ENCODE results near the gene FAM110C. TPM values are rescaled to one million over a fixed set of nuclear protein-coding genes. Genes with fewer than 3 reads are reported as not detected.
"Not testable (repeated sequence)": the region's sequence is repeated elsewhere in the genome, so short reads cannot be mapped to it uniquely, and the experiment has no call there.

FAM110C gene
- polyA plus RNA-seq, 1 donor from 2014 or later: 0.21 TPM

DNA sequence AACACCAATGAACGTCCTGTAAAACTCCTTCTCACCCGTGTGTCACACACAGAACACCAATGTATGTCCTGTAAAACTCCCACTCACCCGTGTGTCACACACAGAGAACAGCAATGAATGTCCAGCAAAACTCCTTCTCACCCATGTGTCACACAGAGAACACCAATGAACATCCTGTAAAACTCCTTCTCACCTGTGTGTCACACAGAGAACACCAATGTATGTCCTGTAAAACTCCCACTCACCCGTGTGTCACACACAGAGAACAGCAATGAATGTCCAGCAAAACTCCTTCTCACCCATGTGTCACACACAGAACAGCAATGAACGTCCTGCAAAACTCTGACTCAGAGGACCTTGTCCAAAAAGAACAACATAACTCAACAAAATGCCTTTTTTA lies 22.3 kb upstream of the FAM110C start:
- H2AFZ ChIP-seq (ENCODE audit: low read depth, low read length); H3K9me2 ChIP-seq (ENCODE audit: insufficient read depth, low read length); H3K4me3 ChIP-seq (ENCODE audit: low read length); H3F3A ChIP-seq (ENCODE audit: insufficient read depth, low read length, poor library complexity, severe bottlenecking); H3K36me3 ChIP-seq (ENCODE audit: insufficient read depth, low read length); H3K4me2 ChIP-seq (ENCODE audit: low read length); H3K79me2 ChIP-seq (replicated peaks; ENCODE audit: insufficient read depth, low read length); H3K27me3 ChIP-seq (ENCODE audit: insufficient read depth, low read depth, low read length); H4K20me1 ChIP-seq (ENCODE audit: insufficient read depth); H3K27ac ChIP-seq (ENCODE audit: low read length); H3K9ac ChIP-seq (ENCODE audit: low read length); H3K9me3 ChIP-seq (ENCODE audit: low read length): not testable (repeated sequence)

DNA sequence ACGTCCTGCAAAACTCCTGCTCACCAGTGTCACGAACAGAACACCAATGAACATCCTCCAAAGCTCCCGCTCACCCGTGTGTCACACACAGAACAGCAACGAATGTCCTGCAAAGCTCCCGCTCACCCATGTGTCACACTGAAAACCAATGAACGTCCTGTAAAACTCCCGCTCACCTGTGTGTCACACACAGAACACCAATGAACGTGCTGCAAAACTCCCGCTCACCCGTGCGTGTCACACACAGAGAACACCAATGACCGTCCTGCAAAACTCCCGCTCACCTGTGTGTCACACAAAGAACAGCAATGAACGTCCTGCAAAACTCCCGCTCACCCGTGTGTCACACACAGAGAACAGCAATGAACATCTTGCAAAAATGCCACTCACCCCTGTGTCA lies 20.5 kb upstream of the FAM110C start:
- no peaks in the 10 kb centered on the region for H4K20me1 ChIP-seq (ENCODE audit: insufficient read depth)
- no peaks in the 10 kb centered on the region for H3F3A ChIP-seq (ENCODE audit: insufficient read depth, low read length, poor library complexity, severe bottlenecking)
- H3K9ac ChIP-seq (ENCODE audit: low read length): no peak overlapping the region
- no peak overlapping the region for H3K4me3 ChIP-seq (ENCODE audit: low read length)
- no peaks in the 10 kb centered on the region for H3K9me2 ChIP-seq (ENCODE audit: insufficient read depth, low read length)
- TF ChIP-seq EP300 (conservative IDR thresholded peaks at IDR 0.05; ENCODE audit: poor library complexity, severe bottlenecking) (no peak), POLR2AphosphoS5 (IDR thresholded peaks at IDR 0.05) (no peak), EZH2 (IDR thresholded peaks at IDR 0.05; ENCODE audit: borderline replicate concordance, insufficient read depth, low read length, poor library complexity, severe bottlenecking) (no peak), MXI1 (conservative IDR thresholded peaks at IDR 0.05; ENCODE audit: poor library complexity, severe bottlenecking) (no peak), SMC3 (conservative IDR thresholded peaks at IDR 0.05; ENCODE audit: poor library complexity) (no peak), TAF1 (IDR thresholded peaks at IDR 0.05; ENCODE audit: low read depth) (no peak), RAD21 (conservative IDR thresholded peaks at IDR 0.05) (no peak)
- TF ChIP-seq, protein P1, sequence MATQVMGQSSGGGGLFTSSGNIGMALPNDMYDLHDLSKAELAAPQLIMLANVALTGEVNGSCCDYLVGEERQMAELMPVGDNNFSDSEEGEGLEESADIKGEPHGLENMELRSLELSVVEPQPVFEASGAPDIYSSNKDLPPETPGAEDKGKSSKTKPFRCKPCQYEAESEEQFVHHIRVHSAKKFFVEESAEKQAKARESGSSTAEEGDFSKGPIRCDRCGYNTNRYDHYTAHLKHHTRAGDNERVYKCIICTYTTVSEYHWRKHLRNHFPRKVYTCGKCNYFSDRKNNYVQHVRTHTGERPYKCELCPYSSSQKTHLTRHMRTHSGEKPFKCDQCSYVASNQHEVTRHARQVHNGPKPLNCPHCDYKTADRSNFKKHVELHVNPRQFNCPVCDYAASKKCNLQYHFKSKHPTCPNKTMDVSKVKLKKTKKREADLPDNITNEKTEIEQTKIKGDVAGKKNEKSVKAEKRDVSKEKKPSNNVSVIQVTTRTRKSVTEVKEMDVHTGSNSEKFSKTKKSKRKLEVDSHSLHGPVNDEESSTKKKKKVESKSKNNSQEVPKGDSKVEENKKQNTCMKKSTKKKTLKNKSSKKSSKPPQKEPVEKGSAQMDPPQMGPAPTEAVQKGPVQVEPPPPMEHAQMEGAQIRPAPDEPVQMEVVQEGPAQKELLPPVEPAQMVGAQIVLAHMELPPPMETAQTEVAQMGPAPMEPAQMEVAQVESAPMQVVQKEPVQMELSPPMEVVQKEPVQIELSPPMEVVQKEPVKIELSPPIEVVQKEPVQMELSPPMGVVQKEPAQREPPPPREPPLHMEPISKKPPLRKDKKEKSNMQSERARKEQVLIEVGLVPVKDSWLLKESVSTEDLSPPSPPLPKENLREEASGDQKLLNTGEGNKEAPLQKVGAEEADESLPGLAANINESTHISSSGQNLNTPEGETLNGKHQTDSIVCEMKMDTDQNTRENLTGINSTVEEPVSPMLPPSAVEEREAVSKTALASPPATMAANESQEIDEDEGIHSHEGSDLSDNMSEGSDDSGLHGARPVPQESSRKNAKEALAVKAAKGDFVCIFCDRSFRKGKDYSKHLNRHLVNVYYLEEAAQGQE (IDR thresholded peaks at IDR 0.05; ENCODE audit: borderline replicate concordance): no peak
- TF ChIP-seq, protein P2, sequence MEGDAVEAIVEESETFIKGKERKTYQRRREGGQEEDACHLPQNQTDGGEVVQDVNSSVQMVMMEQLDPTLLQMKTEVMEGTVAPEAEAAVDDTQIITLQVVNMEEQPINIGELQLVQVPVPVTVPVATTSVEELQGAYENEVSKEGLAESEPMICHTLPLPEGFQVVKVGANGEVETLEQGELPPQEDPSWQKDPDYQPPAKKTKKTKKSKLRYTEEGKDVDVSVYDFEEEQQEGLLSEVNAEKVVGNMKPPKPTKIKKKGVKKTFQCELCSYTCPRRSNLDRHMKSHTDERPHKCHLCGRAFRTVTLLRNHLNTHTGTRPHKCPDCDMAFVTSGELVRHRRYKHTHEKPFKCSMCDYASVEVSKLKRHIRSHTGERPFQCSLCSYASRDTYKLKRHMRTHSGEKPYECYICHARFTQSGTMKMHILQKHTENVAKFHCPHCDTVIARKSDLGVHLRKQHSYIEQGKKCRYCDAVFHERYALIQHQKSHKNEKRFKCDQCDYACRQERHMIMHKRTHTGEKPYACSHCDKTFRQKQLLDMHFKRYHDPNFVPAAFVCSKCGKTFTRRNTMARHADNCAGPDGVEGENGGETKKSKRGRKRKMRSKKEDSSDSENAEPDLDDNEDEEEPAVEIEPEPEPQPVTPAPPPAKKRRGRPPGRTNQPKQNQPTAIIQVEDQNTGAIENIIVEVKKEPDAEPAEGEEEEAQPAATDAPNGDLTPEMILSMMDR (IDR thresholded peaks at IDR 0.05; ENCODE audit: poor library complexity, severe bottlenecking): no peak
- no peak overlapping the region for H3K4me2 ChIP-seq (ENCODE audit: low read length)
- H3K79me2 ChIP-seq (replicated peaks; ENCODE audit: insufficient read depth, low read length): no peaks in the 10 kb centered on the region
- no peaks in the 10 kb centered on the region for H3K9me3 ChIP-seq (ENCODE audit: low read length)
- no peaks in the 10 kb centered on the region for H3K36me3 ChIP-seq (ENCODE audit: insufficient read depth, low read length)
- no peak overlapping the region for H3K27ac ChIP-seq (ENCODE audit: low read length)
- no peaks in the 10 kb centered on the region for H3K27me3 ChIP-seq (ENCODE audit: insufficient read depth, low read depth, low read length)
- no peak overlapping the region for H2AFZ ChIP-seq (ENCODE audit: low read depth, low read length)

DNA sequence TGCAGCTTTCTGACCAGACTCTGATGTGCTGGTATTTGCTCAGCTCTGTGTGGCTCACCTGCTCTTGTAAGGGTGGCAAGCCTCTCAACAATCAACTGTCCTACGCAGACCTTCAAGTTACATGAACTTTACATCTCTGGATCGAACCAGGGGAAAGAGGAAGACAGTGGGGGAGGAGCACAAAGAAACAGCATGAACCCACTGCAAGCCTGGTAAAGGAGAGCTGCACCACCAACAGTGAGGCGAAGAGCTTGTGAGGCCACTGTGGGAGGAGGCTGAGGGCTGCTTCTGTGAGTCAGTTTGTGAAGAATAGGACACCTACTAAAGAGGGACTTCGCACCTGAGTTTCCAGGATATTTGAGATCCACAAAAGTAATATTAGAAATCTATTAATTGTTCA lies 18.8 kb upstream of the FAM110C start:
- H3K36me3 ChIP-seq (ENCODE audit: insufficient read depth, low read length): no peaks in the 10 kb centered on the region
- H3F3A ChIP-seq (ENCODE audit: insufficient read depth, low read length, poor library complexity, severe bottlenecking): no peaks in the 10 kb centered on the region
- no peaks in the 10 kb centered on the region for H3K79me2 ChIP-seq (replicated peaks; ENCODE audit: insufficient read depth, low read length)
- H3K27ac ChIP-seq (ENCODE audit: low read length): no peak overlapping the region
- no peaks in the 10 kb centered on the region for H3K9me3 ChIP-seq (ENCODE audit: low read length)
- no peak overlapping the region for H3K4me2 ChIP-seq (ENCODE audit: low read length)
- H3K27me3 ChIP-seq (ENCODE audit: insufficient read depth, low read depth, low read length): no peaks in the 10 kb centered on the region
- no peak overlapping the region for H3K4me3 ChIP-seq (ENCODE audit: low read length)
- no peak overlapping the region for H3K9ac ChIP-seq (ENCODE audit: low read length)
- no peaks in the 10 kb centered on the region for H4K20me1 ChIP-seq (ENCODE audit: insufficient read depth)
- H2AFZ ChIP-seq (ENCODE audit: low read depth, low read length): no peak overlapping the region
- no peak for TF ChIP-seq POLR2AphosphoS5 (IDR thresholded peaks at IDR 0.05)
- no peak for TF ChIP-seq EP300 (conservative IDR thresholded peaks at IDR 0.05; ENCODE audit: poor library complexity, severe bottlenecking)
- TF ChIP-seq RAD21 (conservative IDR thresholded peaks at IDR 0.05): no peak
- no peak for TF ChIP-seq SMC3 (conservative IDR thresholded peaks at IDR 0.05; ENCODE audit: poor library complexity)
- TF ChIP-seq, protein P1 (IDR thresholded peaks at IDR 0.05; ENCODE audit: borderline replicate concordance): no peak
- no peak for TF ChIP-seq EZH2 (IDR thresholded peaks at IDR 0.05; ENCODE audit: borderline replicate concordance, insufficient read depth, low read length, poor library complexity, severe bottlenecking)
- TF ChIP-seq MXI1 (conservative IDR thresholded peaks at IDR 0.05; ENCODE audit: poor library complexity, severe bottlenecking): no peak
- TF ChIP-seq, protein P2 (IDR thresholded peaks at IDR 0.05; ENCODE audit: poor library complexity, severe bottlenecking): no peak
- no peak for TF ChIP-seq TAF1 (IDR thresholded peaks at IDR 0.05; ENCODE audit: low read depth)
- H3K9me2 ChIP-seq (ENCODE audit: insufficient read depth, low read length): no peaks in the 10 kb centered on the region

Data from neural cell (in vitro differentiated cells).